Stimulated activated CD4-positive, alpha-beta T cell treated with anti-CD3 and anti-CD28 coated beads, Interleukin-2, amount 100 ng/mL, for 48 hours (primary cell): ENCODE data around the gene ATXN7L2.

Experiments
- DNase-seq, 2 donors: peaks; one replicate each; pipeline ENCODE4 v3.0.0-alpha.2; 2020

Gene ATXN7L2

GRCh38 chr1:109499661-109500536 lies 16.2 kb downstream of the ATXN7L2 start:
- DNase-seq, result peak; percentile 49 to 61

DNA sequence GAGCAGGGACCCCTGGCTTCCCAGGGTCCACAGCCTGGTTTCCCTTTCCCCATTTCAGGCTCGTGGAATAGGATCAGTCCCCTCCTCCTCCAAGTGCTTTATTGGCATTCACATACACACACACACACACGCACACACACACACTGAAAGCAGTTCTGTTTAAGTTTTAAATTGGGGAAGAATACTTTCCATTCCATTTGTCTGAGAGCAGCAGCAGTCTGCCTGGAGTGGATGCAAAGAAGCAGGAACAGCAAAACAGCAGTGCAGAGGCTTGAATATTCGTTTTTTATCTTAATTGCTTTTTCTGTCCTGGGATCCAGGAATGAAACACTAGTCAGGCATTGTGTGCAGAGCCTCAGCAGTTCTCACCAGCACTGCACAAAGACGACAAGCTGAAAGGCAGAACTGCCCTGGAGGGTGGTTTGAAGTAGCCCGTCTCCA lies 17.3 kb downstream of the ATXN7L2 start:
- no peak for DNase-seq

- DNase-seq, result no peak
Measured at GRCh38 chr1:109501644-109502363, 18.1 kb downstream of the ATXN7L2 start.

DNA sequence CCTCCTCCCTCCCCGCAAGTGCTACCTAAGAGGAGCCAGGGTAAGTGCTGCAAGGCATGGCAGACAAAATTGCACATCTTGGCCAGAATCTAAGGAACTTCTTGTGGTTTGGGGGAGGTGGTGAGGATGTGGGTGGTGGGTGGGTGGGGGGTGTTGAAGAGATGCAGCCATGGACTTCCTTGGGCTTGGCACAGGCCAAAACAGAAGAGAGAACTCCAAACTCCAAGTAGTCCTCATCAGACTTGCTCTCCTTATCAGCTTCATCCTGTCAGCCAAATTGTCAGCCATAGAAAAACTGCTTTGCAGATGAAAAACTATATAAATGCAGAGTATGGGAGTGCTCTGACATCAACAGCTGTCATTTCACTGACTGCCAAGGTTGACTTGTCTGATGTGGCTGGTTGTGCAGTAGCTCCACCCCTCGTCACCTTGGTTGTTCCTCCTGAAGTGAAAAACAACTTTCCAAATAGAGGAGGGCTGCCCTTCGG lies 18.7 kb downstream of the ATXN7L2 start:
- no peak for DNase-seq

- DNase-seq, result no peak
Measured at GRCh38 chr1:109503935-109504334, 20.2 kb downstream of the ATXN7L2 start.

- no peak for DNase-seq
Measured at GRCh38 chr1:109504974-109505373, 21.3 kb downstream of the ATXN7L2 start.

GRCh38 chr1:109508001-109508872 lies 24.5 kb downstream of the ATXN7L2 start:
- no peak for DNase-seq

DNA sequence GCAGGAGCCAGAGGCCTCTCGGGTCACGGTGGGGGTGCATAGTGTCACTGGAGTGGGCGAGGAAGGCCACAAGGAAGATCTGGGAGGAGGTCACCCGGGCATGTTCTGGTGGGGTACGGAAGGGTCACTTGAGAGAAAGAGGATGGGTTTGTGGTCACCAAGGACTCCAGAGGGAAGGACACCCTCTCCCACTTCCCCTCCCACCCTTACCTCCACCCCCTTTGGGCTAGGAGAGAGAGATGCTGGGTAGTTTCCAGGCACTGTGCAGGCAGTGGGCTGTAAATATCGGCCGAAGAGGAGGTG lies 25.1 kb downstream of the ATXN7L2 start:
- no peak for DNase-seq

DNA sequence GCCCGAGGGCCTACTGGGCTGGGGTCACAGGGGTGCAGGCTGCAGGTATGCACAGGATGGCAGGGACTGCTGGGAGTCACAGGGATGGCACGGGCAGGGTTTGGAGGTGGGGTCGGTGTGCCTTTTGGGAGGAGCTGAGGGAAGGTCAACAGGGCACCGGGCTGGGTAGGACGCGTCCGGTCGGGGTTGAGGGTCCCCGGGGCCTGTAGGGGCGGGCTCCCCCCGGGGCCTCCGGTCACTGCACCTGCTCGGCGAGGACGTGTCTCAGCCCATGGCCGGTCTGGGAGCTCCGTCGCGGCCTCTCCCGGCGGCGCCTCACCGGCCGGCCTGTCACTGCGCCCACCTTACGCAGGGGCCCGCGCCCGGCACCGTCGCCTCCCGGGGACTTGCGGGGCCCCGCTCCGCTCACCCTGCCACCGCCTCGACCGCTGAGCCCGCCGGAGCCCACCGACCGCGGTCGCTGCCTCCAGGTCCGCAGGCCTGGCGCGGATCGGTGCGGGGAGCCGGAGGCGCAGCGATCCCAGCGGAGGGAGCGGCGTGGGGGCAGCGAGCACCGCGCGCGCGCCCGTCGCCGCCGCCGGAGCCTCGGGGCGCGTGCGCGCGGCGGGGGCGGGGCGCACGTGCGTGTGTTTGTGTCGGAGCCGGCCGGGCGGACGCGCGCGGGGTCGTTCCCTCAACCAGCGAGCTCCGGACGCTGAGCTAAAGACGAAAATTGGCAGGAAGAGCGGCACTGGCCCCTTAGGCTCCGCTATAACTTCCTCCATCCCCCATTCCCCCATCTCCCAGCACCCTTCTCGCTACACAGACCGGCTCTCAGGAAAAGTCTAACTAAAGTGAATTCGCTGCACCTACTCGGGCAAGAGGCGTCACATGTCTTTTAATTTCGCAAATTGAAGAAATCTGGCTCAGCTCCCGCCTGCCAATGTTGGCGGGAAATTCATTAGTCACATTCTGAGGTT lies 25.8 kb downstream of the ATXN7L2 start, which contains the start of gene AMIGO1:
AMIGO1 (minus strand) TSS at position 552 of the 959 bp plus-strand sequence. CDS start 815 bp downstream, outside the sequence.
- DNase-seq, result peak; percentile 52 to 61

- DNase-seq, result no peak
Measured at GRCh38 chr1:109513110-109513710, 29.5 kb downstream of the ATXN7L2 start.

- DNase-seq, result no peak
Measured at GRCh38 chr1:109514846-109515245, 31.1 kb downstream of the ATXN7L2 start.

- no peak for DNase-seq
Measured at GRCh38 chr1:109516872-109517271, 33.2 kb downstream of the ATXN7L2 start.

DNA sequence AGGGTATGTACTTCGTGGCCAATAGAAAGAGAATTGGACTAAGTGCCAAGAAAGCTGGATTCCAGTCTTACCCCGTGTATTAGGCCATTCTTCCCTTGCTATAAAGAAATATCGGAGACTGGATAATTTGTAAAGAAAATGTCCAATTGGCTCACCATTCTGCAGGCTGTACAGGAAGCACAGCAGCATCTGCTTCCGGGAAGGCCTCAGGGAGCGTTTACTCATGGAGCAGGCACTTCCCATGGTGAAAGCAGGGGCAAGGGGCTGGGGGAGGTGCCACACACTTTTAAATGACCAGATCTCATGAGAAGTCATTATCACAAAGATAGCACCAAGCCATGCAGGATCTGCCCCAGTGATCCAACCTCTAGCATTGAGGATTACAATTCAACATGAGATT lies 33.6 kb downstream of the ATXN7L2 start:
- DNase-seq, result no peak

DNA sequence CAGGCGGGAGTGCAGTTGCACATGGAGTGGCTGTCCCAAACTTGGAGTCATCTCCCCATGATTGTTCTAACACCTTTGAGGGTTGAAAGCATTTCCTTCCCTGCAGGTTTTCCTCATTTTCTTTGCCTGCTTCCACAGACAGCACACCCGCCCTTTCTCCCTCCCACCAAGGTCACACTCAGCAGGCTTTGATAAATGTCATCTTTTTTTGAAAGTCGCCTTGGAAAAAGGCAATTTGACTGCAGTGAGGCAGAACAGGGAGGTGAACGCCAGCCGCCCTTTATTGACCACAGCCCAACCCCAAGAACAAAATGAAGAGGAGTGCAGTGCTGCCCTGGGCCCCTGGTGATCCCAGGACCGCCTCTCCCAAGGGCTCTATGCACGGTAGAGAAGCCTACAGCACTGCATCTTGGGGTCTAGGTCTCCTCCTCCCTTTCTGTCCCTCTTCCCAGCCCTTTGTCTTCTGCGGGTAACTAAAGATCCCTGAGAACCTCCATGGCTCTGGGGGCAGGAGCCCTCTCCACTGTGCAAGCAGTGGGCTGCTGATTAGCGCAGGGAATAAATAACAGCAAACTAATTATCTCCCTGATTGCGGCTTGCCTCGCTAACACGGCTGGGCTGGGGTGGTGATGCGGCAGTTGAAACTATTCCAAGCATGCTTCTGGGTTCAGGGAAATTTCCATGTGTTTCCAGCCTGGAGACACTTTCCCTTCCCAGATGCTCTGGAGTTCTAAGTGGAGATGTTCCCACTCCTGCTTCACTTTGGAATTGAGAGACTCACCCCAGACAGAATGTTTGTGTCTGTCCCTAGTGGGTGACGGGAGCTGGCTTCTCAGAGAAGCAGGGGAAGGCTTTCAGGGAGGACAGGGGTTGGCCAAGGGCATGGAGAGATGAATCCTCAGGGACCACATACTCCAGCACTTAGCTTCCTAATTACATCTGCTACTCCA lies 37.6 kb downstream of the ATXN7L2 start:
- no peak for DNase-seq

DNA sequence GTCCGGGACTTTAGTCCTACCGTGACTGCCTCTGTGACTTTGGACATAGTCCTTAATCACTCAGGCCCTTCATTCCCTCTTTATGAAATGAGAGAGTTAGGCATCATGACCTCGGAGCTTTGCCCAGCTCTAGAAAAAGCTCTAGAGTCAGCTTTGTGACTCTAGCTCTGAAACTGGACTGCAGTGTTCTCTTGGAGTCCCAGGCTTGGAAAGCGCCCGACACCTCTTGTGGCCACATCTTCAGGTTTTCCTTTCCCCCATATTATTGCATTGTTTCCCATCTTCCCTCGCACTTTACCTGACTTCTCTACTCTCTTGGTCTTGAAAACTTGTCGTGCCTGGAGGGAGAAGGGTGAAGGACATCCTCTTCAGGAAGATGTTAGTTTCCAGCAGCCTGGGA lies 38.3 kb downstream of the ATXN7L2 start:
- DNase-seq, result no peak

GRCh38 chr1:109523706-109524105 lies 40.0 kb downstream of the ATXN7L2 start:
- DNase-seq, result no peak

DNA sequence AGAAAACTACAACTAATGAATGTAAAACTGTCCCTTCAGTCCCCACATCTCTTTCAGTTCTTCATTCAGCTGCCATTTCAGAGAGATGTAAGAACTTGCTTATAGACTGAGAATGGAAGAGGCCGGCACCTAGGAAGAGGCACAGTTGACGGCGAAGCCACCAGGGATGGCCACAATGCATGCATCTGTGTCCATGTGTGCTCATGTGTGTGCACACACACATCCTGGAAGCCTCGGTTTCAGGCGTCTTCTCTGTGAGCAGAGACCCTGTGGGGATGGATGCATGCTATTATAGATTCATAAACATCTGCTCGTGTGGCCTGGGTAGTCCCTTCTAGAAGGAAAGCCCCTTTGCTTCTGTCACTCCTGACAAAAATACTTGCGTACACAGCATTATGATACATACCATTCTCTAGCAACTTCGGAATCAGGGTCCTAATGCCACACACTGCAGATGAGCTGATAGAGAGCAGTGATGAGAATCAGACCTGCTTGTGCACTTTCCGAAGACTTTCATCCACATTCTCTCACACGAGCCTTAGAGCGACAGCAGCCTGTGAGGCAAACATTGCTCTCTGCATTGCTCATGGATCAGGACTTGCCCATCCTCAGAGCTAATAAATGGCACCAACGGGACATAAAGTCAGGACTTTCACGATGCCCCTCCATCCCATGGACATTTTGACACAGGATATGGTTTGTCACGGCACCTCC lies 43.5 kb downstream of the ATXN7L2 start:
- no peak for DNase-seq

- DNase-seq, result no peak
Measured at GRCh38 chr1:109527846-109528695, 44.4 kb downstream of the ATXN7L2 start.
